Measurements from ENCODE around the gene MAML3.
A peak's percentile ranks its signal among the peaks of the same experiment; 100 is the strongest.
"Not testable (repeated sequence)": the region's sequence is repeated elsewhere in the genome, so short reads cannot be mapped to it uniquely, and the experiment has no call there.

MAML3 gene

DNA sequence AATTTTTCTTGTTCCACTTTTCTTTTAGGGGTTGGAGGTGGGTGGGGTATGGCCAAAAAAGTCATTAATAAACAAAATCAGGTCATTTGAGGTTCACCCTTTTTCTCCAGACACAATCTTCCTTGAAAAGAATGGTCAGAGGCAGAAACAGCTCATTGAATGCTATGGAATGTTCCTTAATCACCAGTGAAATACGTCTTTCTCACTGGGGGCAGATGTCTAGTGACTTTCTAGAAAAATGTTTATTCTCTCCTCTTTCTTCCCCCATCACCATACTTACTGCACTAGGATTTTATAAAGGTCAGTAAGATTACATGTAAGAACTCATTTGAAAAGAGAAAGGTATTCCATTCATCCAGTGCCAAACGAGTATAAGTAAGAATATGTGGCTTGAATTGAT, 443.9 kb downstream of the MAML3 start:
- POLR2A ChIA-PET = no interaction called here
- TF ChIP-seq CTCF (IDR thresholded peaks at IDR 0.05; ENCODE audit: insufficient read depth, low read length, missing control alignments) = no peak
- CTCF ChIA-PET = interaction anchor here (1.3 to 2.3 kb wide), 2 partner anchors 24 to 616 kb away, joined by 3 to 6 read pairs; no protein-coding TSS in a partner anchor
- peak; percentile 12 for DNase-seq (ENCODE audit: low read depth, low spot score)
- H3K4me3 ChIP-seq (ENCODE audit: low read depth, low read length) = no peak overlapping the region

- CTCF ChIA-PET = interaction anchor here (1.3 to 2.3 kb wide), 2 partner anchors 25 to 617 kb away, joined by 3 to 6 read pairs; no protein-coding TSS in a partner anchor
Observed at GRCh38 chr4:139709660-139710059, 444.3 kb downstream of the MAML3 start.

GRCh38 chr4:139704915-139705485, 449.0 kb downstream of the MAML3 start:
- no peak for DNase-seq (ENCODE audit: low read depth, low spot score)
- POLR2A ChIA-PET = no interaction called here
- TF ChIP-seq CTCF (IDR thresholded peaks at IDR 0.05; ENCODE audit: insufficient read depth, low read length, missing control alignments) = no peak
- CTCF ChIA-PET = interaction anchor here (0.7 to 1.2 kb wide), 3 partner anchors 10 to 469 kb away, joined by 3 read pairs; no protein-coding TSS in a partner anchor
- H3K4me3 ChIP-seq (ENCODE audit: low read depth, low read length) = no peak overlapping the region

More at GRCh38 chr4:139709660-139710059, 444.3 kb downstream of the MAML3 start:
- POLR2A ChIA-PET = no interaction called here
- no peak for DNase-seq (ENCODE audit: low read depth, low spot score)
- H3K4me3 ChIP-seq (ENCODE audit: low read depth, low read length) = no peak overlapping the region
- no peak for TF ChIP-seq CTCF (IDR thresholded peaks at IDR 0.05; ENCODE audit: insufficient read depth, low read length, missing control alignments)

DNA sequence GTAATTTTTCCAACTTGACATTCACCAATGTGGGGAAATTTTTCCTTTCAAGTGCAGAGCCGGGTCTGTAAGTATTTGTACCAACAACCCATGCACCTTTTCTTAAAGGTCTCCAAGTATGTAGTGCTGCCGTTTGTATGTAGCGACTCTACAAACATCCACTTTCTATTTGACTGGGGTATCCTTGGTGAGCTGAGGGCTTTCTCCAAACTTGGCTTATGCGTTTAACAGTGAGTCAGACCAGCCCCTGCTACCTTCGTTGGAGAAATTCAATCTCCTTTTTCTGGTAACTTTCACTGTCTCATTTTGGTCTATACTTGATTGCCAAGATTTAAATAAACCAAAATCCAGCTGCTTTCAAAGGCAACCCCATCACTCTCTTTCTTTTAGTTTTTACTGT, 453.4 kb downstream of the MAML3 start:
- H3K4me3 ChIP-seq (ENCODE audit: low read depth, low read length) = no peak overlapping the region
- ChIA-PET CTCF (interaction anchor here (0.9 kb wide), 1 partner anchor 42 kb away, joined by 3 read pairs; no protein-coding TSS in a partner anchor), POLR2A (no interaction called here)
- DNase-seq (ENCODE audit: low read depth, low spot score) = no peak
- TF ChIP-seq CTCF (IDR thresholded peaks at IDR 0.05; ENCODE audit: insufficient read depth, low read length, missing control alignments) = no peak

DNA sequence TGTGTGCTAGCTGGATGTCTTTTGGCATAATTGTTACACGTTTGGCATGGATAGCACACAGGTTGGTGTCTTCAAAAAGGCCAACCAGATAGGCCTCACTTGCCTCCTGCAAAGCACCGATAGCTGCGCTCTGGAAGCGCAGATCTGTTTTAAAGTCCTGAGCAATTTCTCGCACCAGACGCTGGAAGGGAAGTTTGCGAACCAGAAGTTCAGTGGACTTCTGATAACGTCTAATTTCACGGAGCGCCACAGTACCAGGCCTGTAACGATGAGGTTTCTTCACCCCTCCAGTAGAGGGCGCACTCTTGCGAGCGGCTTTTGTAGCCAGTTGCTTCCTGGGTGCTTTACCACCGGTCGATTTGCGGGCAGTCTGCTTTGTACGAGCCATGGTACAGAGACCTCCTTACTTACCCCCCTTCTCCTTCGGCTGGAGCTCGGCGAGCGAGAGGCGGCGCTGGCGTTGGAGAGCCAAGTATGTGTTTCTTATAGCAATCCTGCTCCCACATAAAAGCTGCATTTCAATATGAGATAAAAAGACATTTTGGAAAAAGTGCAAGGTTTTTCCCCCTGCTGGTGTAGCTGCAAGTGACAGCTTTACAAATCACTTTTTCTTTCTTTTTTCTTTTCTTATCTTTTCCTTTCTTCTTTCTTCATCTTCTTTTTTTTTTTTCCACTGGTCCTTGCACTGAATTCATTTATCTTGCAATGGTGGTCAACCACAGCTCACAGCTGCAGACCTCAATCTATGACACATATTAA, 455.6 kb downstream of the MAML3 start:
- POLR2A ChIA-PET; H3K4me3 ChIP-seq (ENCODE audit: low read depth, low read length): not testable (repeated sequence)

GRCh38 chr4:139696491-139696890, 457.5 kb downstream of the MAML3 start:
- H3K4me3 ChIP-seq (ENCODE audit: low read depth, low read length) = no peak overlapping the region
- DNase-seq (ENCODE audit: low read depth, low spot score) = no peak
- ChIA-PET POLR2A (no interaction called here), CTCF (interaction anchor here (0.6 to 1.7 kb wide), 2 partner anchors 13 to 39 kb away, joined by 3 to 4 read pairs; no protein-coding TSS in a partner anchor)
- no peak for TF ChIP-seq CTCF (IDR thresholded peaks at IDR 0.05; ENCODE audit: insufficient read depth, low read length, missing control alignments)

More for the DNA sequence above, 455.6 kb downstream of the MAML3 start:
- CTCF ChIA-PET = interaction anchor here (1.3 kb wide), 1 partner anchor 624 kb away, joined by 3 read pairs; no protein-coding TSS in a partner anchor
- not testable (repeated sequence) for DNase-seq (ENCODE audit: low read depth, low spot score)

Measured in AG04449 (cell line).